Panc1 (cell line): ENCODE measurements around the gene SBNO2. TPM values are rescaled to one million over a fixed set of nuclear protein-coding genes. Genes with fewer than 3 reads are reported as not detected.

Experiments used
- ATAC-seq: fragments of 200-7000 bp; cut with Tn5 transposase; 2 replicates; pipeline ENCODE4 v1.9.1; 2020; ENCODE audit warnings: mild to moderate bottlenecking, moderate library complexity
- BruUV-seq: library from RNA; stranded (reverse); fragments of 400-500 nt; replicated peaks from 2 replicates; lab custom pipeline; 2021; lab: Mats Ljungman, UMichigan
- CTCF ChIA-PET: fragments of 300-600 bp; sonication (Branson Sonifier 250); formaldehyde crosslinking; loops from one replicate; lab custom pipeline; 2022; ENCODE audit warnings: antibody characterized with exemption; lab: Charles Lee
- POLR2A ChIA-PET: fragments of 300-600 bp; sonication (Branson Sonifier 250); formaldehyde crosslinking; loops from one replicate; lab custom pipeline; 2022; ENCODE audit warnings: antibody characterized with exemption; lab: Charles Lee
- DNase-seq: peaks from one replicate; pipeline ENCODE4 v3.0.0-alpha.2; 2010; ENCODE audit warnings: low read depth, low spot score
- H3K27ac ChIP-seq: 2 replicates; pipeline ENCODE4 v1.5.1; 2011; ENCODE audit warnings: mild to moderate bottlenecking, low read length, inconsistent platforms
- H3K27me3 ChIP-seq: fragments of 200-500 bp; sonication (Bioruptor generic); 2 replicates; pipeline ENCODE4 v1.6.0; 2014; ENCODE audit warnings: low read length, inconsistent platforms; ENCODE audit not compliant: control insufficient read depth, insufficient read depth
- H3K36me3 ChIP-seq: fragments of 200-500 bp; sonication (Bioruptor generic); 2 replicates; pipeline ENCODE4 v1.5.1; 2014; ENCODE audit warnings: inconsistent platforms, mild to moderate bottlenecking, low read length, moderate library complexity; ENCODE audit not compliant: control insufficient read depth, insufficient read depth
- H3K4me1 ChIP-seq: 2 replicates; pipeline ENCODE4 v1.5.1; 2011; ENCODE audit warnings: inconsistent platforms, mild to moderate bottlenecking, low read length, moderate library complexity; ENCODE audit not compliant: control insufficient read depth, insufficient read depth
- H3K4me3 ChIP-seq, 2 experiments: 2 replicates each; pipeline ENCODE4 v1.5.1; 2011 to 2012; ENCODE audit warnings: low read depth in 2 of 2, low read length in 2 of 2, mild to moderate bottlenecking in 2 of 2, inconsistent platforms in 1 of 2, moderate library complexity in 1 of 2
- H3K9me3 ChIP-seq: fragments of 200-500 bp; sonication (Bioruptor generic); 2 replicates; pipeline ENCODE4 v1.5.1; 2014; ENCODE audit warnings: low read depth, mild to moderate bottlenecking, inconsistent platforms, low read length, moderate library complexity; ENCODE audit not compliant: control insufficient read depth, insufficient read depth
- POLR2AphosphoS5 ChIP-seq: IDR thresholded peaks from 2 replicates; pipeline ENCODE4 v1.6.1; 2012; ENCODE audit warnings: mild to moderate bottlenecking, low read depth, low read length, moderate library complexity
- SIN3A ChIP-seq: IDR thresholded peaks from 2 replicates; pipeline ENCODE4 v1.6.1; 2012; ENCODE audit warnings: low read depth, mild to moderate bottlenecking, low read length, moderate library complexity, borderline replicate concordance; ENCODE audit not compliant: insufficient read depth
- TCF7L2 ChIP-seq: IDR thresholded peaks from 2 replicates; pipeline ENCODE4 v1.6.1; 2011; ENCODE audit warnings: mild to moderate bottlenecking, low read depth, low read length, inconsistent platforms
- in situ Hi-C: cut with HindIII; loops from 2 replicates; pipeline ENCODE4 v1.10.0; 2016; ENCODE audit warnings: low sequenced_read_pairs, low pct_unique_long_range_greater_than_20kb
- intact Hi-C: fragments of 100-400 bp; cut with micrococcal nuclease; formaldehyde crosslinking; loops from one replicate; pipeline ENCODE4 v1.10.0; 2022; ENCODE audit not compliant: unreplicated experiment
- total RNA-seq: library from RNA; stranded (reverse); gene quantifications from one replicate; pipeline ENCODE4 v1.2.1, GENCODE V29; 2021; ENCODE audit not compliant: unreplicated experiment
- TF ChIP-seq, protein P1 (sequence below), 2 experiments: IDR thresholded peaks; 2 replicates each; pipeline ENCODE4 v1.6.1; 2011 to 2012; ENCODE audit warnings: low read depth in 2 of 2, control low read depth in 1 of 2, low read length in 1 of 2, mild to moderate bottlenecking in 1 of 2, moderate library complexity in 1 of 2; ENCODE audit not compliant: insufficient read depth in 1 of 2
- TF ChIP-seq, protein P2 (sequence below): fragments of 450-650 bp; IDR thresholded peaks from 2 replicates; pipeline ENCODE4 v1.5.1; 2017; ENCODE audit warnings: mild to moderate bottlenecking

The SBNO2 gene
- total RNA-seq, 1 experiment from 2014 or later = 101 TPM

- Histone ChIP-seq H3K4me1 (peaks cover 37% of the 10 kb centered on the region), H3K9me3 (no peaks in the 10 kb centered on the region), H3K27me3 (no peaks in the 10 kb centered on the region), H3K36me3 (no peaks in the 10 kb centered on the region; the same call in 1 of the 2 replicates), H3K4me3 (no peak overlapping the region), H3K27ac (peak overlapping the region; percentile 84)
- in situ Hi-C loops (no loop called here), intact Hi-C loops (no loop called here)
- CTCF ChIA-PET = no interaction called here
- POLR2A ChIA-PET = interaction anchor here (1.3 kb wide), 1 partner anchor 15 kb away, joined by 3 read pairs; no protein-coding TSS in a partner anchor
- no peak for DNase-seq
- no TSS peak for BruUV-seq
- TF ChIP-seq, protein P1, sequence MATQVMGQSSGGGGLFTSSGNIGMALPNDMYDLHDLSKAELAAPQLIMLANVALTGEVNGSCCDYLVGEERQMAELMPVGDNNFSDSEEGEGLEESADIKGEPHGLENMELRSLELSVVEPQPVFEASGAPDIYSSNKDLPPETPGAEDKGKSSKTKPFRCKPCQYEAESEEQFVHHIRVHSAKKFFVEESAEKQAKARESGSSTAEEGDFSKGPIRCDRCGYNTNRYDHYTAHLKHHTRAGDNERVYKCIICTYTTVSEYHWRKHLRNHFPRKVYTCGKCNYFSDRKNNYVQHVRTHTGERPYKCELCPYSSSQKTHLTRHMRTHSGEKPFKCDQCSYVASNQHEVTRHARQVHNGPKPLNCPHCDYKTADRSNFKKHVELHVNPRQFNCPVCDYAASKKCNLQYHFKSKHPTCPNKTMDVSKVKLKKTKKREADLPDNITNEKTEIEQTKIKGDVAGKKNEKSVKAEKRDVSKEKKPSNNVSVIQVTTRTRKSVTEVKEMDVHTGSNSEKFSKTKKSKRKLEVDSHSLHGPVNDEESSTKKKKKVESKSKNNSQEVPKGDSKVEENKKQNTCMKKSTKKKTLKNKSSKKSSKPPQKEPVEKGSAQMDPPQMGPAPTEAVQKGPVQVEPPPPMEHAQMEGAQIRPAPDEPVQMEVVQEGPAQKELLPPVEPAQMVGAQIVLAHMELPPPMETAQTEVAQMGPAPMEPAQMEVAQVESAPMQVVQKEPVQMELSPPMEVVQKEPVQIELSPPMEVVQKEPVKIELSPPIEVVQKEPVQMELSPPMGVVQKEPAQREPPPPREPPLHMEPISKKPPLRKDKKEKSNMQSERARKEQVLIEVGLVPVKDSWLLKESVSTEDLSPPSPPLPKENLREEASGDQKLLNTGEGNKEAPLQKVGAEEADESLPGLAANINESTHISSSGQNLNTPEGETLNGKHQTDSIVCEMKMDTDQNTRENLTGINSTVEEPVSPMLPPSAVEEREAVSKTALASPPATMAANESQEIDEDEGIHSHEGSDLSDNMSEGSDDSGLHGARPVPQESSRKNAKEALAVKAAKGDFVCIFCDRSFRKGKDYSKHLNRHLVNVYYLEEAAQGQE (IDR thresholded peaks at IDR 0.05; ENCODE audit: insufficient read depth in 1 of 2, low read depth in 2 of 2, low read length in 1 of 2) = no peak
- TF ChIP-seq, protein P2, sequence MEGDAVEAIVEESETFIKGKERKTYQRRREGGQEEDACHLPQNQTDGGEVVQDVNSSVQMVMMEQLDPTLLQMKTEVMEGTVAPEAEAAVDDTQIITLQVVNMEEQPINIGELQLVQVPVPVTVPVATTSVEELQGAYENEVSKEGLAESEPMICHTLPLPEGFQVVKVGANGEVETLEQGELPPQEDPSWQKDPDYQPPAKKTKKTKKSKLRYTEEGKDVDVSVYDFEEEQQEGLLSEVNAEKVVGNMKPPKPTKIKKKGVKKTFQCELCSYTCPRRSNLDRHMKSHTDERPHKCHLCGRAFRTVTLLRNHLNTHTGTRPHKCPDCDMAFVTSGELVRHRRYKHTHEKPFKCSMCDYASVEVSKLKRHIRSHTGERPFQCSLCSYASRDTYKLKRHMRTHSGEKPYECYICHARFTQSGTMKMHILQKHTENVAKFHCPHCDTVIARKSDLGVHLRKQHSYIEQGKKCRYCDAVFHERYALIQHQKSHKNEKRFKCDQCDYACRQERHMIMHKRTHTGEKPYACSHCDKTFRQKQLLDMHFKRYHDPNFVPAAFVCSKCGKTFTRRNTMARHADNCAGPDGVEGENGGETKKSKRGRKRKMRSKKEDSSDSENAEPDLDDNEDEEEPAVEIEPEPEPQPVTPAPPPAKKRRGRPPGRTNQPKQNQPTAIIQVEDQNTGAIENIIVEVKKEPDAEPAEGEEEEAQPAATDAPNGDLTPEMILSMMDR = no peak
- TF ChIP-seq POLR2AphosphoS5 = no peak
- no peak for TF ChIP-seq TCF7L2
- TF ChIP-seq SIN3A = no peak
- ATAC-seq = no peak
Measured at GRCh38 chr19:1101337-1101698, 72.8 kb downstream of the SBNO2 start.

DNA sequence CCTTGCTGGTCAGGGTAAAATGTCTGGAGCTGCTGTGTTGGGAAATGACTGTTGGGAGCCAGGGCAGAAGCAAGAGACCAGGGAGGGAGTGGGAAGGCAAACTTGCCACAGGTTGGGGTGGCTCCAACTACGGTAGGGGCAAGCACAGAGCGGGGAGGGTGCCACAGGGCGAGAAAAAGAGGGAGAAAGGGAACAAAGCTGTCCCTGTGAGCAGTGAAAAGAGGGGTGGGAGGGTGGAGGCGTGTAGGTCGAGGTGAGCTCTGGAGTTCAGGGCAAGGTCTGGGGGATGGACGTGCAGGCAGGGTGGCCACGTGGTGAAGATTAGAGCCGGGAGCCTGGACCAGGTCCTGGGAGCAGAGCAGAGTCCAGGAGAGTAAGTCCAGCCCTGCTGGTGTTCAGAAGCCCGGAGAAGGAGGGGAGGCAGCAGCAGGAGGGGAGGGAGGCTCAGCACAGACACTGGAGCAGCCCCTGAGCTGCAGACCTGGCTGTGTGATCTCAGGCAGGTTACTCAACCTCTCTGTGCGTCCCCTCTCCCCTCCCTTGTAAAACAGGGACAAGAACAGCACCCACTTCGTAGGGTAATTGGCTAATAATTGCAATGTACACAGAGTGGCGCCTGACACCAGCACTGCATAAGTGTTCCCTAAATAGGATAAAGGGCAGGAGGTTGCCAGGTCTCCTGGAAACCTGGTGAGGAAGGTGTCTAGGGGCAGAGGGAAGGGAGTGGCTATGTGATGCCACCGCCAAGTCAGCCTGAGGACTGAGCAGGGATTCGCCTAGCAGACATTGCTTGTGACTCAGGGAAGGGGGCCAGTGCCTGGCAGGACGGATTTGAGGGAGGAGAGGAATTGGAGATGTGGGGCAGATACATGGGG, 75.7 kb downstream of the SBNO2 start:
- no TSS peak for BruUV-seq
- no peak for DNase-seq

More for the DNA sequence above, 75.7 kb downstream of the SBNO2 start:
- Histone ChIP-seq H3K27ac (peak overlapping the region; percentile 79), H3K36me3 (no peaks in the 10 kb centered on the region; the same call in 1 of the 2 replicates), H3K9me3 (no peaks in the 10 kb centered on the region), H3K27me3 (no peaks in the 10 kb centered on the region), H3K4me3 (no peak overlapping the region), H3K4me1 (peaks cover 42% of the 10 kb centered on the region)
- no peak for ATAC-seq
- TF ChIP-seq TCF7L2 (no peak), SIN3A (no peak), POLR2AphosphoS5 (no peak)
- TF ChIP-seq, protein P2 = no peak
- TF ChIP-seq, protein P1 (IDR thresholded peaks at IDR 0.05; ENCODE audit: insufficient read depth in 1 of 2, low read depth in 2 of 2, low read length in 1 of 2) = no peak
- intact Hi-C loops (no loop called here), in situ Hi-C loops (no loop called here)
- ChIA-PET POLR2A (no interaction called here), CTCF (interaction anchor here (0.6 kb wide), 1 partner anchor 146 kb away, joined by 4 read pairs; no protein-coding TSS in a partner anchor)
